ENCODE results near the gene ABHD17C.
"Not testable (repeated sequence)": the region's sequence is repeated elsewhere in the genome, so short reads cannot be mapped to it uniquely, and the experiment has no call there.

The ABHD17C gene

GRCh38 chr15:80753161-80753560 lies 58.1 kb downstream of the ABHD17C start:
- no peak overlapping the region for H3K4me3 ChIP-seq (ENCODE audit: low read length)
- no peak overlapping the region for H3K27ac ChIP-seq (ENCODE audit: low read length)
- H3K4me1 ChIP-seq (ENCODE audit: control insufficient read depth, low read depth, low read length): peaks cover 3% of the 10 kb centered on the region
- H3K9me3 ChIP-seq (ENCODE audit: control insufficient read depth, low read depth, low read length): no peaks in the 10 kb centered on the region
- peaks cover 9% of the 10 kb centered on the region for H3K36me3 ChIP-seq (ENCODE audit: control insufficient read depth, low read depth, low read length)
- no peak overlapping the region for H3K9ac ChIP-seq (ENCODE audit: low read length)
- no peaks in the 10 kb centered on the region for H3K27me3 ChIP-seq (ENCODE audit: control insufficient read depth, insufficient read depth, low read length)

- Histone ChIP-seq H3K27me3 (ENCODE audit: control insufficient read depth, insufficient read depth, low read length) (no peaks in the 10 kb centered on the region), H3K4me3 (ENCODE audit: low read length) (no peak overlapping the region), H3K36me3 (ENCODE audit: control insufficient read depth, low read depth, low read length) (peaks cover 9% of the 10 kb centered on the region), H3K4me1 (ENCODE audit: control insufficient read depth, low read depth, low read length) (peaks cover 3% of the 10 kb centered on the region), H3K9ac (ENCODE audit: low read length) (no peak overlapping the region), H3K9me3 (ENCODE audit: control insufficient read depth, low read depth, low read length) (no peaks in the 10 kb centered on the region), H3K27ac (ENCODE audit: low read length) (no peak overlapping the region)
Observed at GRCh38 chr15:80754014-80754413, 58.9 kb downstream of the ABHD17C start.

DNA sequence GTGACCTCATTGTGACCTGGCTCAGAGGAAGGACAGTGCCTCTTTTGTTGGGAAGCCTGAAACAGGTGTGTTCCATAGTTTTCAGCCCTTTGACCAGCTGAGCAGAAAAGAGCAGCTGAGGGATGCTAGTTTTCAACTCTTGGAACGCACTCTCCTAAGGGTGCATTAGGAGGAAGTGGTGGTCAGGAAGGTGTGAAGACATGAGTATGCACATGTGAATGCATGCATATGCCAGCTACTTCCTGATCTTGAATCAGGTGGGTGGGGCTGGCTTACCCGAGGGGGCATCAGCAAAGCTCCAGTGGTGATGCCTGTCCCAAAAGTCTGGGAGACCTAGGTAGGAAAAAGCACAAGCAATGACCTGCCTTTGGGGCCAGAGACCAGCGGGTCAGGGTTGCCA lies 60.8 kb downstream of the ABHD17C start:
- Histone ChIP-seq H3K9me3 (ENCODE audit: control insufficient read depth, low read depth, low read length) (no peaks in the 10 kb centered on the region), H3K27ac (ENCODE audit: low read length) (no peak overlapping the region), H3K36me3 (ENCODE audit: control insufficient read depth, low read depth, low read length) (peaks cover 9% of the 10 kb centered on the region), H3K4me3 (ENCODE audit: low read length) (no peak overlapping the region), H3K27me3 (ENCODE audit: control insufficient read depth, insufficient read depth, low read length) (no peaks in the 10 kb centered on the region), H3K9ac (ENCODE audit: low read length) (no peak overlapping the region), H3K4me1 (ENCODE audit: control insufficient read depth, low read depth, low read length) (peaks cover 3% of the 10 kb centered on the region)

GRCh38 chr15:80758130-80758745 lies 63.1 kb downstream of the ABHD17C start:
- peaks cover 3% of the 10 kb centered on the region for H3K4me1 ChIP-seq (ENCODE audit: control insufficient read depth, low read depth, low read length)
- H3K27me3 ChIP-seq (ENCODE audit: control insufficient read depth, insufficient read depth, low read length): no peaks in the 10 kb centered on the region
- no peaks in the 10 kb centered on the region for H3K9me3 ChIP-seq (ENCODE audit: control insufficient read depth, low read depth, low read length)
- no peak overlapping the region for H3K9ac ChIP-seq (ENCODE audit: low read length)
- H3K27ac ChIP-seq (ENCODE audit: low read length): no peak overlapping the region
- no peak overlapping the region for H3K4me3 ChIP-seq (ENCODE audit: low read length)
- peaks cover 9% of the 10 kb centered on the region for H3K36me3 ChIP-seq (ENCODE audit: control insufficient read depth, low read depth, low read length)

DNA sequence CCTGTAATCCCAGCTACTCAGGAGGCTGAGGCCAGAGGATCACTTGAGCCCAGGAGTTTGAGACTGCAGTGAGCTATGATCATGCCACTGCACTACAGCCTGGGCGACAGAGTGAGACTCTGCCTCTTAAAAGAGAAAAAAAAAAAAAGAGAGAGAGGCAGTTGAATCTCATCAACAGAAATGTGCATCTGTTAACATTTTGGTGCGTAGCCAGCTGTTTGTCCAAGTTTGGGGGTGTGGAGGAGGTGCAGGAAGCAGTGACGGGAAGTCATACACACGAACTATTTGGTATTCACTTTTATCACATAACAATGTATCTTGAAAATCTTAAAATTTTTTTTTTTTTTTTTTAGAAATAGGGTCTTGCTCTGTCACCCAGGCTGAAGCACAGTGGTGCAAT lies 65.8 kb downstream of the ABHD17C start:
- H3K4me1 ChIP-seq (ENCODE audit: control insufficient read depth, low read depth, low read length): peaks cover 3% of the 10 kb centered on the region
- no peak overlapping the region for H3K4me3 ChIP-seq (ENCODE audit: low read length)
- H3K27me3 ChIP-seq (ENCODE audit: control insufficient read depth, insufficient read depth, low read length): no peaks in the 10 kb centered on the region
- H3K27ac ChIP-seq (ENCODE audit: low read length): no peak overlapping the region
- H3K9ac ChIP-seq (ENCODE audit: low read length): no peak overlapping the region
- no peaks in the 10 kb centered on the region for H3K36me3 ChIP-seq (ENCODE audit: control insufficient read depth, low read depth, low read length)
- no peaks in the 10 kb centered on the region for H3K9me3 ChIP-seq (ENCODE audit: control insufficient read depth, low read depth, low read length)

- H3K4me3 ChIP-seq (ENCODE audit: low read length): no peak overlapping the region
- H3K36me3 ChIP-seq (ENCODE audit: control insufficient read depth, low read depth, low read length): no peaks in the 10 kb centered on the region
- H3K27ac ChIP-seq (ENCODE audit: low read length): no peak overlapping the region
- H3K9ac ChIP-seq (ENCODE audit: low read length): no peak overlapping the region
- no peaks in the 10 kb centered on the region for H3K27me3 ChIP-seq (ENCODE audit: control insufficient read depth, insufficient read depth, low read length)
- no peaks in the 10 kb centered on the region for H3K4me1 ChIP-seq (ENCODE audit: control insufficient read depth, low read depth, low read length)
- H3K9me3 ChIP-seq (ENCODE audit: control insufficient read depth, low read depth, low read length): no peaks in the 10 kb centered on the region
Observed at GRCh38 chr15:80761754-80762153, 66.6 kb downstream of the ABHD17C start.

- not testable (repeated sequence) for H3K9ac ChIP-seq (ENCODE audit: low read length); H3K27me3 ChIP-seq (ENCODE audit: control insufficient read depth, insufficient read depth, low read length); H3K36me3 ChIP-seq (ENCODE audit: control insufficient read depth, low read depth, low read length); H3K9me3 ChIP-seq (ENCODE audit: control insufficient read depth, low read depth, low read length); H3K4me3 ChIP-seq (ENCODE audit: low read length); H3K4me1 ChIP-seq (ENCODE audit: control insufficient read depth, low read depth, low read length); H3K27ac ChIP-seq (ENCODE audit: low read length)
Observed at GRCh38 chr15:80763235-80763634, 68.1 kb downstream of the ABHD17C start.

- Histone ChIP-seq H3K36me3 (ENCODE audit: control insufficient read depth, low read depth, low read length) (no peaks in the 10 kb centered on the region), H3K27me3 (ENCODE audit: control insufficient read depth, insufficient read depth, low read length) (no peaks in the 10 kb centered on the region), H3K27ac (ENCODE audit: low read length) (no peak overlapping the region), H3K4me1 (ENCODE audit: control insufficient read depth, low read depth, low read length) (no peaks in the 10 kb centered on the region), H3K9ac (ENCODE audit: low read length) (no peak overlapping the region), H3K9me3 (ENCODE audit: control insufficient read depth, low read depth, low read length) (no peaks in the 10 kb centered on the region), H3K4me3 (ENCODE audit: low read length) (no peak overlapping the region)
Observed at GRCh38 chr15:80764535-80764934, 69.4 kb downstream of the ABHD17C start.

GRCh38 chr15:80766275-80766674 lies 71.2 kb downstream of the ABHD17C start:
- Histone ChIP-seq H3K36me3 (ENCODE audit: control insufficient read depth, low read depth, low read length) (no peaks in the 10 kb centered on the region), H3K27ac (ENCODE audit: low read length) (no peak overlapping the region), H3K27me3 (ENCODE audit: control insufficient read depth, insufficient read depth, low read length) (no peaks in the 10 kb centered on the region)

GRCh38 chr15:80768158-80768557 lies 73.0 kb downstream of the ABHD17C start:
- no peaks in the 10 kb centered on the region for H3K4me1 ChIP-seq (ENCODE audit: control insufficient read depth, low read depth, low read length)
- no peak overlapping the region for H3K4me3 ChIP-seq (ENCODE audit: low read length)
- H3K9ac ChIP-seq (ENCODE audit: low read length): no peak overlapping the region
- no peaks in the 10 kb centered on the region for H3K9me3 ChIP-seq (ENCODE audit: control insufficient read depth, low read depth, low read length)
- H3K27me3 ChIP-seq (ENCODE audit: control insufficient read depth, insufficient read depth, low read length): no peaks in the 10 kb centered on the region
- H3K27ac ChIP-seq (ENCODE audit: low read length): no peak overlapping the region
- no peaks in the 10 kb centered on the region for H3K36me3 ChIP-seq (ENCODE audit: control insufficient read depth, low read depth, low read length)

More at GRCh38 chr15:80766275-80766674, 71.2 kb downstream of the ABHD17C start:
- H3K4me3 ChIP-seq (ENCODE audit: low read length): no peak overlapping the region
- H3K9ac ChIP-seq (ENCODE audit: low read length): no peak overlapping the region
- no peaks in the 10 kb centered on the region for H3K4me1 ChIP-seq (ENCODE audit: control insufficient read depth, low read depth, low read length)
- H3K9me3 ChIP-seq (ENCODE audit: control insufficient read depth, low read depth, low read length): no peaks in the 10 kb centered on the region

DNA sequence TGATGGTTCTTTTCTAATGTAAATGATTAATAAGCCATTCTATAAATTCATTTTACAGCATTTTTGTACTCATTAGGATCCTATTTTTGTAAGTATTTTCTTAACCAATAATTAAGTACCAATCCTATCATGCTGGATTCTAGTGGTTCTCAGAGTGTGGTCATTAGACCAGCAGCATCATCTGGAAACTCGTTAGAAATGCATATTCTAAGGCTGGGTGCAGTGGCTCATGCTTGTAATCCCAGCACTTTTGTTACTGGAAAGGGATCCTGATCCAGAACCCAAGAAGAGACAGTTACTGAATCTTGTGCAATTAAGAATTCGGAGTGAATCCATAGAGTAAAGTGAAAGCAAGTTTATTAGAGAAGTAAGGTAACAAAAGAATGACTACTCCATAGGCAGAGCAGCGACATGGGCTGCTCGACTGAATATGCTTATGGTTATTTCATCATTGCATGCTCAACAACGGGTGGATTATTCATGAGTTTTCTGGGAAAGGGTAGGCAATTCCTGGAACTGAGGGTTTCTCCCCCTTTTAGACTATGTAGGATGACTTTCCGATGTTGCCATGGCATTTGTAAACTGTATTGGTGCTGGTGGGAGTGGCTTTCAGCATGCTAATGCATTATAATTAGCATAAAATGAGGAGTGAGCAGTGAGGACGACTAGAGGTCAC lies 74.2 kb downstream of the ABHD17C start:
- no peak overlapping the region for H3K9ac ChIP-seq (ENCODE audit: low read length)
- no peaks in the 10 kb centered on the region for H3K36me3 ChIP-seq (ENCODE audit: control insufficient read depth, low read depth, low read length)
- no peak overlapping the region for H3K4me3 ChIP-seq (ENCODE audit: low read length)
- no peaks in the 10 kb centered on the region for H3K9me3 ChIP-seq (ENCODE audit: control insufficient read depth, low read depth, low read length)
- H3K4me1 ChIP-seq (ENCODE audit: control insufficient read depth, low read depth, low read length): no peaks in the 10 kb centered on the region
- H3K27ac ChIP-seq (ENCODE audit: low read length): no peak overlapping the region
- no peaks in the 10 kb centered on the region for H3K27me3 ChIP-seq (ENCODE audit: control insufficient read depth, insufficient read depth, low read length)
